A673 (cell line): ENCODE data around the gene PDE4C. TPM values are rescaled to one million over a fixed set of nuclear protein-coding genes. Genes with fewer than 3 reads are reported as not detected.

ENCODE experiments used
- BruUV-seq: library from RNA; stranded (reverse); fragments of 400-500 nt; replicated peaks from 2 replicates; lab custom pipeline; 2021; lab: Mats Ljungman, UMichigan
- CTCF ChIA-PET: fragments of 300-600 bp; sonication (Branson Sonifier 250); formaldehyde crosslinking; loops from one replicate; lab custom pipeline; 2022; ENCODE audit warnings: antibody characterized with exemption; lab: Charles Lee
- POLR2A ChIA-PET: fragments of 300-600 bp; sonication (Branson Sonifier 250); formaldehyde crosslinking; loops from one replicate; lab custom pipeline; 2022; ENCODE audit warnings: antibody characterized with exemption; ENCODE audit not compliant: low non-redundant PET; lab: Charles Lee
- DNase-seq: peaks from one replicate; pipeline ENCODE4 v3.0.0-alpha.2; 2015; ENCODE audit warnings: low spot score
- H3K27ac ChIP-seq: fragments of 200-600 bp; sonication (generic); 2 replicates; pipeline ENCODE4 v1.5.1; 2016; ENCODE audit warnings: mixed run types, low read depth, mild to moderate bottlenecking, mixed read lengths, antibody characterized with exemption, low read length; ENCODE audit not compliant: poor library complexity, severe bottlenecking
- H3K27me3 ChIP-seq: fragments of 200-600 bp; sonication (generic); replicated peaks from 2 replicates; pipeline ENCODE4 v1.6.1; 2017; ENCODE audit warnings: mixed run types, low read depth, mild to moderate bottlenecking, mixed read lengths, antibody characterized with exemption, low read length; ENCODE audit not compliant: insufficient read depth, poor library complexity
- H3K36me3 ChIP-seq: fragments of 200-600 bp; sonication (generic); 2 replicates; pipeline ENCODE4 v1.6.1; 2016; ENCODE audit warnings: mixed run types, mild to moderate bottlenecking, mixed read lengths, antibody characterized with exemption, low read length; ENCODE audit not compliant: insufficient read depth, poor library complexity, severe bottlenecking
- H3K4me1 ChIP-seq: fragments of 200-600 bp; sonication (generic); 2 replicates; pipeline ENCODE4 v1.6.1; 2017; ENCODE audit warnings: mixed run types, mild to moderate bottlenecking, mixed read lengths, antibody characterized with exemption, low read length; ENCODE audit not compliant: insufficient read depth, poor library complexity, severe bottlenecking
- H3K4me3 ChIP-seq: fragments of 200-600 bp; sonication (generic); 2 replicates; pipeline ENCODE4 v1.5.1; 2016; ENCODE audit warnings: low read depth, mixed run types, mild to moderate bottlenecking, mixed read lengths, low read length; ENCODE audit not compliant: poor library complexity, severe bottlenecking
- H3K9me3 ChIP-seq: fragments of 200-600 bp; sonication (generic); 2 replicates; pipeline ENCODE4 v1.6.1; 2016; ENCODE audit warnings: mixed run types, low read depth, mild to moderate bottlenecking, mixed read lengths, antibody characterized with exemption, low read length; ENCODE audit not compliant: poor library complexity, severe bottlenecking
- EZH2 ChIP-seq: fragments of 200-600 bp; sonication (generic); IDR thresholded peaks from 2 replicates; pipeline ENCODE4 v1.6.1; 2017; ENCODE audit warnings: borderline replicate concordance, low read depth, mild to moderate bottlenecking, mixed read lengths, antibody characterized with exemption, low read length; ENCODE audit not compliant: poor library complexity, severe bottlenecking
- intact Hi-C: fragments of 100-400 bp; cut with micrococcal nuclease; formaldehyde crosslinking; loops from one replicate; pipeline ENCODE4 v1.10.0; 2022; ENCODE audit not compliant: unreplicated experiment
- total RNA-seq: library from RNA; stranded (reverse); gene quantifications from 2 replicates; pipeline ENCODE4 v1.2.3, GENCODE V29; 2021
- TF ChIP-seq, protein P1 (sequence below): fragments of 300-800, 200-600 bp; sonication (generic); conservative IDR thresholded peaks from 2 replicates; pipeline ENCODE4 v1.5.1; 2017; ENCODE audit warnings: low read depth, mild to moderate bottlenecking, antibody characterized with exemption, low read length, moderate library complexity, mixed read lengths

PDE4C gene
- total RNA-seq, 1 experiment from 2014 or later: not detected

GRCh38 chr19:18183529-18183928, 42.7 kb downstream of the PDE4C start:
- Histone ChIP-seq H3K27ac (no peak overlapping the region), H3K36me3 (no peaks in the 10 kb centered on the region), H3K4me3 (no peak overlapping the region), H3K9me3 (no peaks in the 10 kb centered on the region), H3K4me1 (no peaks in the 10 kb centered on the region), H3K27me3 (no peaks in the 10 kb centered on the region)
- BruUV-seq: no TSS peak
- intact Hi-C loops: no loop called here
- DNase-seq: no peak
- POLR2A ChIA-PET: no interaction called here
- TF ChIP-seq EZH2: no peak
- TF ChIP-seq, protein P1, sequence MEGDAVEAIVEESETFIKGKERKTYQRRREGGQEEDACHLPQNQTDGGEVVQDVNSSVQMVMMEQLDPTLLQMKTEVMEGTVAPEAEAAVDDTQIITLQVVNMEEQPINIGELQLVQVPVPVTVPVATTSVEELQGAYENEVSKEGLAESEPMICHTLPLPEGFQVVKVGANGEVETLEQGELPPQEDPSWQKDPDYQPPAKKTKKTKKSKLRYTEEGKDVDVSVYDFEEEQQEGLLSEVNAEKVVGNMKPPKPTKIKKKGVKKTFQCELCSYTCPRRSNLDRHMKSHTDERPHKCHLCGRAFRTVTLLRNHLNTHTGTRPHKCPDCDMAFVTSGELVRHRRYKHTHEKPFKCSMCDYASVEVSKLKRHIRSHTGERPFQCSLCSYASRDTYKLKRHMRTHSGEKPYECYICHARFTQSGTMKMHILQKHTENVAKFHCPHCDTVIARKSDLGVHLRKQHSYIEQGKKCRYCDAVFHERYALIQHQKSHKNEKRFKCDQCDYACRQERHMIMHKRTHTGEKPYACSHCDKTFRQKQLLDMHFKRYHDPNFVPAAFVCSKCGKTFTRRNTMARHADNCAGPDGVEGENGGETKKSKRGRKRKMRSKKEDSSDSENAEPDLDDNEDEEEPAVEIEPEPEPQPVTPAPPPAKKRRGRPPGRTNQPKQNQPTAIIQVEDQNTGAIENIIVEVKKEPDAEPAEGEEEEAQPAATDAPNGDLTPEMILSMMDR: no peak
- CTCF ChIA-PET: no interaction called here

DNA sequence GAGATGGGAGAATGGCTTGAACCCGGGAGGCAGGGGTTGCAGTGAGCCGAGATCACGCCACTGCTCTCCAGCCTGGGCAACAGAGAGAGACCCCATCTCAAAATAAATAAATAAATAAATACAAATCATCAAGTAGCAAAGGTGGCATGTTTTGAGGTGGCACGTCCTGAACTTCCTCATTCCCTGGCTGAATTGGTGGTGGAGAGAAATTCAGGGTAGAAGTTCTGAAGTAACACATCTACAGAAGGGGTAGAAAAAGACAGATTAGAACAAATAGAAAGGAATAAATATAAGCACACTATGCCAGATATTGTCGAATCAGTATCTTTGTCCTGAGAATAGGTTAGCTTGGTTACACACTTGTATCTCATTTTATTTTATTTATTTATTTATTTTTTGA, 46.3 kb downstream of the PDE4C start:
- BruUV-seq: no TSS peak
- no peaks in the 10 kb centered on the region for H3K9me3 ChIP-seq
- no peaks in the 10 kb centered on the region for H3K4me1 ChIP-seq
- POLR2A ChIA-PET: no interaction called here
- no peaks in the 10 kb centered on the region for H3K36me3 ChIP-seq
- TF ChIP-seq, protein P1: no peak
- no peak for TF ChIP-seq EZH2
- H3K27ac ChIP-seq: no peak overlapping the region
- no peak for DNase-seq
- CTCF ChIA-PET: no interaction called here
- H3K27me3 ChIP-seq: no peaks in the 10 kb centered on the region
- intact Hi-C loops: no loop called here
- H3K4me3 ChIP-seq: no peak overlapping the region

GRCh38 chr19:18176367-18177310, 49.6 kb downstream of the PDE4C start:
- no TSS peak for BruUV-seq
- no peaks in the 10 kb centered on the region for H3K27me3 ChIP-seq
- ChIA-PET CTCF (no interaction called here), POLR2A (no interaction called here)
- no peak overlapping the region for H3K4me3 ChIP-seq
- DNase-seq: no peak
- H3K9me3 ChIP-seq: no peaks in the 10 kb centered on the region
- TF ChIP-seq, protein P1: no peak
- TF ChIP-seq EZH2: no peak
- intact Hi-C loops: no loop called here
- H3K27ac ChIP-seq: no peak overlapping the region
- no peaks in the 10 kb centered on the region for H3K36me3 ChIP-seq
- H3K4me1 ChIP-seq: no peaks in the 10 kb centered on the region
